ENCODE results near the gene LEKR1. TPM values are rescaled to one million over a fixed set of nuclear protein-coding genes. Genes with fewer than 3 reads are reported as not detected.

The LEKR1 gene
- total and polyA plus RNA-seq, 2 donors (not counting 3 experiments of a cell fraction or from before 2014, with no cell fraction given) = 0.07 to 0.64 TPM

- Histone ChIP-seq H3K36me3 (ENCODE audit: control insufficient read depth in 2 of 2, extremely low read depth in 1 of 2, insufficient read depth in 2 of 2, low read length in 2 of 2) (no peaks in the 10 kb centered on the region), H3K9ac (replicated peaks; ENCODE audit: extremely low read depth, insufficient read depth, low read length) (no peak overlapping the region), H2AFZ (ENCODE audit: low read depth, low read length) (no peak overlapping the region), H3K4me2 (ENCODE audit: insufficient read depth, low read length) (no peak overlapping the region), H3K4me1 (ENCODE audit: control insufficient read depth, extremely low read depth, insufficient read depth, low read length) (no peaks in the 10 kb centered on the region), H3K27ac (ENCODE audit: insufficient read depth, low read depth, low read length) (no peak overlapping the region), H3K9me3 (replicated peaks; ENCODE audit: control insufficient read depth, insufficient read depth, low read length) (no peaks in the 10 kb centered on the region), H4K20me1 (replicated peaks; ENCODE audit: control insufficient read depth, extremely low read depth, insufficient read depth, low read length) (no peaks in the 10 kb centered on the region), H3K9me1 (replicated peaks; ENCODE audit: control insufficient read depth, extremely low read depth, insufficient read depth, low read length) (no peaks in the 10 kb centered on the region), H3K4me3 (replicated peaks in 1 of 3; ENCODE audit: insufficient read depth in 1 of 3, low read depth in 1 of 3, low read length in 3 of 3) (no peak overlapping the region), H3K79me2 (ENCODE audit: control insufficient read depth, insufficient read depth, low read length) (no peaks in the 10 kb centered on the region), H3K27me3 (ENCODE audit: control insufficient read depth in 2 of 2, insufficient read depth in 2 of 2, low read length in 2 of 2) (peaks cover 2 to 7% of the 10 kb centered on the region in 2 experiments)
- TF ChIP-seq FOS (IDR thresholded peaks at IDR 0.05; ENCODE audit: borderline replicate concordance, insufficient read depth, low read length) = no peak
- TF ChIP-seq CTCF (IDR thresholded peaks at IDR 0.05; ENCODE audit: extremely low read depth in 1 of 2, insufficient read depth in 1 of 2, low read depth in 1 of 2, low read length in 2 of 2) = no peak
- no peak for TF ChIP-seq GATA2 (IDR thresholded peaks at IDR 0.05; ENCODE audit: insufficient read depth, insufficient read length, low read depth, low read length)
- TF ChIP-seq POLR2AphosphoS5 (IDR thresholded peaks at IDR 0.05; ENCODE audit: insufficient read depth, low read depth, low read length) = no peak
- no peak for TF ChIP-seq MAX (IDR thresholded peaks at IDR 0.05; ENCODE audit: insufficient read depth, insufficient read length)
- TF ChIP-seq POLR2A (IDR thresholded peaks at IDR 0.05; ENCODE audit: low read depth, low read length) = no peak
- no peak for TF ChIP-seq EZH2 (IDR thresholded peaks at IDR 0.05; ENCODE audit: borderline replicate concordance, low read depth, low read length, severe bottlenecking)
- no peak for TF ChIP-seq MYC (IDR thresholded peaks at IDR 0.05; ENCODE audit: low read depth, low read length)
- TF ChIP-seq JUN (IDR thresholded peaks at IDR 0.05; ENCODE audit: borderline replicate concordance, insufficient read depth, insufficient read length, low read depth) = no peak
- CTCF ChIA-PET = no interaction called here
- DNase-seq (ENCODE audit: low read depth, low spot score) (no peak), FAIRE-seq (no peak)
- dilution Hi-C loops (cut with MboI; ENCODE audit: extremely low pct_ligation_motif_present, low sequenced_read_pairs) = no loop called here
- intact Hi-C loops (cut with micrococcal nuclease) = no loop called here
- no TSS peak for BruUV-seq (replicated peaks)
- POLR2A ChIA-PET = no interaction called here
Measured at GRCh38 chr3:157065201-157065600, 239.0 kb downstream of the LEKR1 start.

Data from endothelial cell of umbilical vein (primary cell).